WERI-Rb-1 (cell line): ENCODE results near the gene IL27RA.

ENCODE experiments used
- DNase-seq: peaks from one replicate; pipeline ENCODE4 v3.0.0-alpha.2; 2020
- H3K27ac ChIP-seq: fragments of 250-450 bp; sonication (Bioruptor Pico); 2 replicates; pipeline ENCODE4 v1.5.1; 2020; ENCODE audit warnings: mild to moderate bottlenecking, moderate library complexity
- H3K27me3 ChIP-seq: fragments of 250-450 bp; sonication (Bioruptor Pico); 2 replicates; pipeline ENCODE4 v1.5.1; 2021; ENCODE audit warnings: mild to moderate bottlenecking, low read depth, moderate library complexity; ENCODE audit not compliant: insufficient read depth, severe bottlenecking
- H3K36me3 ChIP-seq: fragments of 250-450 bp; sonication (Bioruptor Pico); 2 replicates; pipeline ENCODE4 v1.5.1; 2020; ENCODE audit warnings: mild to moderate bottlenecking, moderate library complexity
- H3K4me3 ChIP-seq: 2 replicates; pipeline ENCODE4 v1.5.1; 2011; ENCODE audit warnings: low read depth, mild to moderate bottlenecking, control low read depth, low read length
- H3K9me3 ChIP-seq: fragments of 250-450 bp; sonication (Bioruptor Pico); 2 replicates; pipeline ENCODE4 v1.5.1; 2021; ENCODE audit warnings: mild to moderate bottlenecking, moderate library complexity; ENCODE audit not compliant: severe bottlenecking
- TF ChIP-seq, protein P1 (sequence below): IDR thresholded peaks from 2 replicates; pipeline ENCODE4 v1.5.1; 2011; ENCODE audit warnings: low read depth, mild to moderate bottlenecking, control low read depth, inconsistent platforms, low read length

Gene IL27RA

DNA sequence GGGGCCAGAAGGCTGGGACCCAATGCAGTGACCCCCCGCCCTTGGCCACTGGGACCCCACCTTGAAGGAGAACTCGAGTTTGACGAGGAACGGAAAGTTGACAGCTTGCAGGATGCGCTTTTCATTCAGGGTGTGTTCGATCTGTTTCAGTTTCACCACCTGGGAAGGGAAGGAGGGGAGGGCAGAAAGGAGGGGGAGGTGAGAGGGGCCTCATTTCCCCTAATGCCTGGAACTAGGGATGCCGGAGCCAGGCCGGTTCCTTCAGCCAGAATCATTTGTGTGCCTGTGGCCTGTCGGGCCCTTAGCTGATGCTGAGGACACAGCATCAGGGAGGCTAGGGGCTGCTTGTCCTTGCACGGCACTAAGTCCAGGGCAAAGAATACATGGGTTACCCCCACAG, 71.2 kb downstream of the IL27RA start:
- H3K27ac ChIP-seq: no peak overlapping the region
- no peak overlapping the region for H3K4me3 ChIP-seq
- TF ChIP-seq, protein P1, sequence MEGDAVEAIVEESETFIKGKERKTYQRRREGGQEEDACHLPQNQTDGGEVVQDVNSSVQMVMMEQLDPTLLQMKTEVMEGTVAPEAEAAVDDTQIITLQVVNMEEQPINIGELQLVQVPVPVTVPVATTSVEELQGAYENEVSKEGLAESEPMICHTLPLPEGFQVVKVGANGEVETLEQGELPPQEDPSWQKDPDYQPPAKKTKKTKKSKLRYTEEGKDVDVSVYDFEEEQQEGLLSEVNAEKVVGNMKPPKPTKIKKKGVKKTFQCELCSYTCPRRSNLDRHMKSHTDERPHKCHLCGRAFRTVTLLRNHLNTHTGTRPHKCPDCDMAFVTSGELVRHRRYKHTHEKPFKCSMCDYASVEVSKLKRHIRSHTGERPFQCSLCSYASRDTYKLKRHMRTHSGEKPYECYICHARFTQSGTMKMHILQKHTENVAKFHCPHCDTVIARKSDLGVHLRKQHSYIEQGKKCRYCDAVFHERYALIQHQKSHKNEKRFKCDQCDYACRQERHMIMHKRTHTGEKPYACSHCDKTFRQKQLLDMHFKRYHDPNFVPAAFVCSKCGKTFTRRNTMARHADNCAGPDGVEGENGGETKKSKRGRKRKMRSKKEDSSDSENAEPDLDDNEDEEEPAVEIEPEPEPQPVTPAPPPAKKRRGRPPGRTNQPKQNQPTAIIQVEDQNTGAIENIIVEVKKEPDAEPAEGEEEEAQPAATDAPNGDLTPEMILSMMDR: no peak
- H3K36me3 ChIP-seq: peaks cover 61% of the 10 kb centered on the region
- H3K9me3 ChIP-seq: no peaks in the 10 kb centered on the region
- no peaks in the 10 kb centered on the region for H3K27me3 ChIP-seq
- DNase-seq: no peak
